HG03378 (cell line): Measurements from ENCODE around the gene TMEM260.
"Not testable (repeated sequence)": the region's sequence is repeated elsewhere in the genome, so short reads cannot be mapped to it uniquely, and the experiment has no call there.

ENCODE experiments used
- ATAC-seq: cut with Tn5 transposase; IDR thresholded peaks from one replicate; pipeline ENCODE4 v1.9.1; 2021; ENCODE audit warnings: mild to moderate bottlenecking, moderate library complexity; ENCODE audit not compliant: unreplicated experiment

Gene TMEM260

GRCh38 chr14:56666716-56667115 is 87.1 kb downstream of the TMEM260 start:
- ATAC-seq: no peak

- not testable (repeated sequence) for ATAC-seq
Observed at GRCh38 chr14:56667290-56667689, 87.7 kb downstream of the TMEM260 start.

GRCh38 chr14:56676042-56676441 is 96.4 kb downstream of the TMEM260 start:
- ATAC-seq: no peak

- no peak for ATAC-seq
Observed at GRCh38 chr14:56678838-56679237, 99.2 kb downstream of the TMEM260 start.

GRCh38 chr14:56686416-56686815 is 106.8 kb downstream of the TMEM260 start:
- ATAC-seq: no peak

- no peak for ATAC-seq
Observed at GRCh38 chr14:56687123-56687522, 107.5 kb downstream of the TMEM260 start.

- no peak for ATAC-seq
Observed at GRCh38 chr14:56694609-56695008, 115.0 kb downstream of the TMEM260 start.

- not testable (repeated sequence) for ATAC-seq
Observed at GRCh38 chr14:56695216-56695615, 115.6 kb downstream of the TMEM260 start.
